Measurements from ENCODE around the gene GTF2A1L.

The GTF2A1L gene

GRCh38 chr2:48709096-48710034 lies 91.7 kb downstream of the GTF2A1L start:
- DNase-seq = no peak

DNA sequence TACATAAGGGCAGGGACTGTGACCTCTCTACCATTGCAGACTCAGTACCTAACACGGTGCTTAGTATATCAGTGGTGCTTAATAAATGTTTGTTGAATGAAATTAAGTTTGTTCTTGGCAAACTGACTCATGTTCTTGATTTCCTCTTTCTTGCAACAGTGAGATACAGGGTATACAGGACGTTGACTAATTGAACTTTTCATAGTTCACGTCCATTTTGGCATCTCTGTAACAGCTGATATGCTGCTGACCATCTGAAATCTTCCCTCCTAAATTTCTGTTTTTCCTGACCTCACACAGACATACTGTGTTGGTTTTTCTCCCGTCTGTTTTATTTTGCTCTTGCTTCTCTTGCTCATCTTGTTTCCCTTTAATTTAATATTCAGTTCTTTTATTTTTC lies 93.7 kb downstream of the GTF2A1L start:
- no peak for DNase-seq

GRCh38 chr2:48712151-48712550 lies 94.5 kb downstream of the GTF2A1L start:
- DNase-seq = no peak

- DNase-seq = no peak
Observed at GRCh38 chr2:48713647-48714046, 96.0 kb downstream of the GTF2A1L start.

GRCh38 chr2:48714245-48714644 lies 96.6 kb downstream of the GTF2A1L start:
- no peak for DNase-seq

DNA sequence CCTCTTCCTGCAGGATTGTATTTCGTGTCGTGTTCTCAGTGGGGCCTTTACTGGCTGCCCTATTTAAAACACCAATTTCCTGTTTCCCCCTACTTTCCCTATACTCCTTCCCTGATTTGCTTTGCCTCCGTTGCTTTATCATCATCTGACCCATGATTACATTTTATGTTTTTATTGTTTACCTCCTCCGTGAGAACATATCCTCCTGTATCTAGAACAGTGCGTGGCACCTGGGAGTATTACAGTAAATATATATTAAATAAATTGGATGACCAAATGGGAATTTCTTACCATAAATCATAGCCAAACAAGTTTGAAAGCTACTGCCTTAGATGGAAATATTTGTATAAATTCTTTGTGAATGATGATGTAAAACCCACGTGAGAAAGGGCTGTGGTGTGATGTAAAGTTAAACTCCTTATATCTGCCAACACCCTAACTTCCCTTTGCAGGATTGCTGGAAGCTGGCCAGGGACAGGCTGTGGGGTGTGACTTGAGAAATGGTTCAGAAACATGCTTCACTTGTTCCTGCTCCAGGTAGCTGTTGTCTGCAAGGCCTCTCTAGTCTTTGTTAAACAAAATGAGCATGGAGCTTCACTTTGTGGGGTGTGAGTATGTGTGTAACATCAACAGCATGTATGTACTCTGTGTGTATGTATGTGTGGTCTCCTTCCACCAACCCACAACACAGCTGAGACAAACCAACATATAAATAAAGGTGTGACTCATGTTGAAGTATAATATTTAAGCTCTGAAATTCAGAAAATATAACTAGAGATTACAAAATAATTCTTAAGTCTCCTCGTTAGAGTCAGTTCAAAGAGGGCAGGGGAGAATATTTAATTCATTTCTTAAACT lies 97.6 kb downstream of the GTF2A1L start:
- peak in 1 of 2 experiments; percentile 24 for DNase-seq

- peak in 1 of 2 experiments; percentile 56 for DNase-seq
Observed at GRCh38 chr2:48715956-48716355, 98.3 kb downstream of the GTF2A1L start.

DNA sequence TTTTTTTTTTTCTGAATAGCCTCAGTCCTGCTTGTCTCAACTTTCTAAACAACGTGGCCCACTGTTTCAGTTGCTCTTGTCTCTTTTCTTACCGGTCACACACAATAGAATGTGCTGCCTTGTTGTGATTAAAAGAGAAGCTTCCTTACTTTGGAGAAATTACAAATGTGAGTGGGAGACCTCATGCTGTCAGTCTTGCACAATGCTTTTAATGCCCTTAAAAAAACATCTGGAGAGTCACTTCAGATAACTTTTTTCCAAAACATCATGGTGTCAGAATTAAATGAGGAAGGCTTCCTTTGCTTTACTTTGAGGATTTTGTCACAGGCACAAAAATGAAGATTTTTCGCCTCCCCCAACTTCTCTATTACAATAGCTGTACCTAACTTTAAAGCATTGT lies 100.2 kb downstream of the GTF2A1L start:
- DNase-seq = no peak

GRCh38 chr2:48719480-48720177 lies 102.0 kb downstream of the GTF2A1L start:
- peak in 1 of 2 experiments; percentile 43 for DNase-seq

DNA sequence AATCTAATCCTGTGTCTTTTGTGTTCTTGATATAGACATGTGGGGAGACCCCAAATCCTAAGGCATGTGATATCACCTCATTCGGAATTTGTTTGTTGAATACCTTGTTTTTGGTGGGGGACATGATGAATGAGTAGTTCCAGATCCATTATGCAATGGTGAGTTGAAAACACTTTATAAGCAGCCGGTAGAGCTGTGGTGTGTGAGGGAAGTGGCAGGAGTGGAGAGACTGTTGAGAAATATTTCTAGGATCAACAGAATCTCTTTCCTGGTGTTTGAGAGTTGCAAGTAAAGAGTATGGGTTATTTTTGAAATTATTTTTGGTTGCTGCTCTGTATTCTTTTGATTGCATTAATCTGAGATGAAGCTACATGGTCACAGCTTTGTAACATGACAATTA lies 103.5 kb downstream of the GTF2A1L start:
- DNase-seq = no peak

DNA sequence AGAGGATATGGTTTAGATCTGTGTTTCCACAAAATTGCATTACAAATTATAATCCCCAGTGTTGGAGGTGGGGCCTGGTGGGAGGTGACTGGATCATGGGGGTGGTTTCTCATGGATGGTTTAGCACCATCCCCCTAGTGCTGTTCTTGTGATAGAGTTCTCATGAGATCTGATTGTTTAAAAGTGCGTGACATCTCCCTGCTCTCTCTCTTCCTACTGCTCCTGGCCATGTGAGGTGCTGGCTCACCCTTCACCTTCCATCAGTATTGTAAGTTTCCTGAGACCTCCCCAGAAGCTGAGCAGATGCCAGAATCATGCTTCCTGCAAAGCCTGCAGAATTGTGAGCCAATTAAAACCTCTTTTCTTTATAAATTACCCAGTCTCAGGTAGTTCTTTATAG lies 104.7 kb downstream of the GTF2A1L start:
- no peak for DNase-seq

- no peak for DNase-seq
Observed at GRCh38 chr2:48723129-48723528, 105.5 kb downstream of the GTF2A1L start.

GRCh38 chr2:48724278-48724677 lies 106.6 kb downstream of the GTF2A1L start:
- DNase-seq = no peak

GRCh38 chr2:48725696-48726494 lies 108.2 kb downstream of the GTF2A1L start:
- no peak for DNase-seq

GRCh38 chr2:48727560-48727959 lies 109.9 kb downstream of the GTF2A1L start:
- DNase-seq = no peak

GRCh38 chr2:48728295-48728694 lies 110.6 kb downstream of the GTF2A1L start:
- no peak for DNase-seq

GRCh38 chr2:48728840-48729239 lies 111.2 kb downstream of the GTF2A1L start:
- peak in 1 of 2 experiments; percentile 30 for DNase-seq

All from NCI-H446 (cell line).